Stimulated activated CD4-positive, alpha-beta T cell treated with anti-CD3 and anti-CD28 coated beads, Interleukin-4, amount 100 ng/mL, for 4 hours (primary cell): ENCODE data around the gene CLCA4.
"Not testable (repeated sequence)": the region's sequence is repeated elsewhere in the genome, so short reads cannot be mapped to it uniquely, and the experiment has no call there.

Experiments used
- DNase-seq, 2 experiments: peaks; one replicate each; pipeline ENCODE4 v3.0.0-alpha.2; 2020

CLCA4 gene

DNA sequence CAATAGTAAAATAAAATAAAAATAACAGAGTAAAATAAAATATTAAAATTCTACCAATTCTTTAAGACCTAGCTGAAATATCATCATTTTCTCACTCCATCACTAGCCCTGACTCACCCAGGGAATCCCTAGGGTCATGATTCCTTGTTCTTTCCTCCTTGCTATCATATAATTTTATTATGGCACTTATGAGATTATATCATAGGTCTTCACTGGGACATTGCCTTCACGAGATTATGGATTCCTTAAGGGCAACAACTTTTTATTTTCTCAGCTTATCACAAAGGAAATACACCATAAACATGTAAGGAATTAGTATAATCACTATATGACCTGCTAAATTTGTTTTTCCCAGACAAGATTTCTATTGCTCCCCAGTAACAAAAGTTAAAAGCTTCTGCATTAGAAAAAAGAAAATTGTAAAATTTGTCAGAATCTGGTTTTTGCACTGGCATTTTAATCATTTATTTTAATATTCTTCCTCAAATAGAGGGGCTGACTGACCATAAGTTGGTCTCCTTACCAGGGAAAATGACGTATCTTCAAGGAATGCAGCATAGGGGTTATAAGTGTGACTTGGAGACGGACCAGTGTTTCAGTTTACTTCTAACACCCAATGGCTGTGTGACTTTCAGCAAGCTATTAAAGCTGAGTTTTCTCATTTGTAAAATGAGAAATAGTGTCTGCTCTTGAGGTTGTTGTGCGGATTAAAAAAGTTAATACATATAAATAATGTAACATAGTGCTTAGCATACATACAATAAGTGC is 8.8 kb upstream of the CLCA4 start:
- DNase-seq, result no peak

- no peak for DNase-seq
Observed at GRCh38 chr1:86538775-86539174, 8.1 kb upstream of the CLCA4 start.

- no peak for DNase-seq
Observed at GRCh38 chr1:86541859-86542258, 5.0 kb upstream of the CLCA4 start.

GRCh38 chr1:86542631-86543030 is 4.2 kb upstream of the CLCA4 start:
- no peak for DNase-seq

GRCh38 chr1:86548839-86549238 is 2.0 kb downstream of the CLCA4 start:
- no peak for DNase-seq

GRCh38 chr1:86551305-86551704 is 4.4 kb downstream of the CLCA4 start:
- no peak for DNase-seq

GRCh38 chr1:86552376-86552775 is 5.5 kb downstream of the CLCA4 start:
- DNase-seq, result no peak

- DNase-seq, result no peak
Observed at GRCh38 chr1:86557739-86558138, 10.9 kb downstream of the CLCA4 start.

DNA sequence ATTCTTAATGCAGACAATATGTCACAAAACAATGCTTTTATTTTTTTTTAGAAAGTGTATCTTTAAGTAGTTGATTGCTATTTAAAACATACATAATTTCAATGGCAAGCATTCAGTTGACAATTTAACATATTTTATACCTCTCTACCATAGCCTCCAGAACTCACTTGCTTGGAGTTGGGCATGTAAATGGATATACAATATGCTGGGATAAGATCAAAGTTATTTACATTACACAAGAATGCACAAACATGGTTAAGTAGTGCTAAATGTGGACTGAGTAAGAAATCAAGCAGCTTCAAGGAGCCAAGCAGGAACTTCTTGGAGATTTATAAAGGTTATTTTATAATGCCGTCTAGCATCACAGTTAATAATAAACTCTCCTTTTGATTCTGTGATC is 17.0 kb downstream of the CLCA4 start:
- no peak for DNase-seq

DNA sequence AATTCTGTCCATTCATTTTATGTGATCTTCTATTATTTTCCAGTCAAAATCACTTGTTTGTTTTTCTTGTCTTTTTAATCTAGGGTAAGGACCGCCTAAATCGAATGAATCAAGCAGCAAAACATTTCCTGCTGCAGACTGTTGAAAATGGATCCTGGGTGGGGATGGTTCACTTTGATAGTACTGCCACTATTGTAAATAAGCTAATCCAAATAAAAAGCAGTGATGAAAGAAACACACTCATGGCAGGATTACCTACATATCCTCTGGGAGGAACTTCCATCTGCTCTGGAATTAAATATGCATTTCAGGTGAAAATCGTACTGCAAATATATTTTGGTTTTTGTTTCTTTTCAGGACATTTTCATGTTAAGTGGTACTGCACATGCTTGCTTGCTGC is 20.5 kb downstream of the CLCA4 start:
- no peak for DNase-seq

DNA sequence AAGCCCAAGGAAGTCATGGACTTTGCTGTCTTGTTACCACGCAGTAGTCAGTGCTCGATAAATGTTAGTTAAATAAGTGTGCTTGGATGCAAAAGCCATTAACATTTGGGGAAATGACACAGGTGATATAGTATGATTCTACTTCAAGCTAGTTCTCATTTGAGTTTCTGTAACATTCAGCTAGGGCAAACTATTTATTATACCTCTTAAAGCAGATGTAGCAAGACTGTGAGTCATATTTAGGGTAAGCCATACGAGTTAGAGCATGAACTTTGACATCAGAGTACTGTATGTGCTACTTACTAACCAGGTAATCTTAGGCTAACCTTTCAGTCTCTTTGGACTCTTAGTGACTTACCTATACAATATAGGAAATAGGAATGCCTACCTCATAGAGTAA is 21.0 kb downstream of the CLCA4 start:
- no peak for DNase-seq

- no peak for DNase-seq
Observed at GRCh38 chr1:86573763-86574484, 27.0 kb downstream of the CLCA4 start.

- DNase-seq, result no peak
Observed at GRCh38 chr1:86581231-86581630, 34.4 kb downstream of the CLCA4 start.

- DNase-seq, result no peak
Observed at GRCh38 chr1:86582161-86582560, 35.3 kb downstream of the CLCA4 start.

GRCh38 chr1:86583032-86583431 is 36.2 kb downstream of the CLCA4 start:
- no peak for DNase-seq

DNA sequence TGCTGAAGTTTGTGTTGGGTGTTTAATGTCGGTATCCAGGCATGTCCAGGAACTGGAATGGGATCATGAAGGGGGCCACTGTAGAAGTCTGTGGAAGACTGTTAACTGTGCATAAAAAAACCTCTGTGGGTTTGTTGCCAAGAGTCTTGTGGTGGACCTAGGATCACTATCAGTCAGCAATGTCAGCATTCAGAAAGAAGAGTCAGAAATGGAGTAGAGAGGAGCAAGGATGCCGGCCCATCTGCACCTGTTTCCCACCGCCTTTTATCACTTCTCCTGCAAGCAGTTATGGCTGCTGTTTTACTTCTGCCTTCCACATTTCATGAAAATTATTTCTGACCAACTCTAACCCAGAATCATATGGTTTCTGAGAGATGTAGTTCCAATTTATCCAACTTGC is 36.7 kb downstream of the CLCA4 start:
- DNase-seq, result no peak

DNA sequence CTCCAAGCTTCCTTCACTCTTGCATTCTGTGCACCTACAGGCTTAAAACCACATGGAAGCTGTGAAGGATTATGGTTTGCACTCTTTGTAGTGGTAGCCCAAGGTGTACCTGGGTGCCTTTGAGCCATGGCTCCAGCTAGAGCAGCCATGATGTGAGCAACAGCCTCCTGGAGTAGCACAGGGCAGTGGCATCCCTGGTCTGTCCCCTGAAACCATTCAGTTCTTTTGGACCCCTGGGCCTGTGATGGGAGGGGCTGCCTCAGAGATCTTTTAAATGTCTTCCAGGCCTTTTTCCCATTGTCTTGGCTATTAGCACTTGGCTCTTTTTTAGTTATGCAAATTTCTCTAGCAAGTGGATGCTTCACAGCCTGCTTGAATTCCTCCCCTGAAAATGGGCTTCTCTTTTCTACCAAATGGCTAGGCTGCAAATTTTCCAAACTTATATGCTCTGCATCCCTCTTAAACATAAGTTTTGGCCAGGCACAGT is 47.4 kb downstream of the CLCA4 start:
- DNase-seq, result no peak

- DNase-seq, result no peak
Observed at GRCh38 chr1:86596224-86596623, 49.3 kb downstream of the CLCA4 start.

GRCh38 chr1:86596741-86597290 is 49.9 kb downstream of the CLCA4 start:
- DNase-seq, result no peak

DNA sequence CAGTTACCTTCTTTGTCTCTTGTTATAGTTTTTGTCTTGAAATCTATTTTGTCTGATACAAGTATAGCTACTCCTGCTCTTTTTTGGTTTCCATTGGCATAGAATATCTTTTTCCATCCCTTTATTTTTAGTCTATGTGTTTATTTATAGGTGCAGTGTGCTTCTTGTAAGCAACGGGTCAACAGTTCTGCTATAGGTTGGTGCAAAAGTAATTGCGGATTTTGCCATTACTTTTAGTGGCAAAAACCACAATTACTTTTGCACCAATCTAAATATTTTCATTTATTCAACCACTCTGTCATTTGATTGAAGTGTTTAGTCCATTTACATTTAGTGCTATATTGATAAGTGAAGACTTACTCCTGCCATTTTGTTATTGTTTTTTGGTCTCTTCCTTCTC is 59.2 kb downstream of the CLCA4 start:
- DNase-seq, result not testable (repeated sequence)

DNA sequence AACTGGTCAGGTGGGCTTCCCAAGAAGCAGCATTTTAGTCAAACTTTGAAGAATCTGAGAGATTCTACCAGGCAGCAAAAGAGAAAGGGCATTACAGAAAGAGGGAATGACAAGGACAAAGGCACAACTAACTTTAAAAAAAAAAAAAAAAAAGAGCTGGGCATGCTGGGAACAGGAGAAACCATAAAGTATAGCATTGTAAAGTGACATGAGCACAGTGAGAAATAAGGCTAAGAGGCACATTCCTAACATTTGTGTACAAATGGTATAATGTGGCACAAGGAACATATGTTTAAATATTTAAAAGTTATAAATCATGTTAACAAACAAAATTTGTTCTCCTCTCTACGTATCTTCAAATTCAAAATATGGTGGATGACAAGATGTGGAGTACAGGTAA is 69.6 kb downstream of the CLCA4 start:
- DNase-seq, result no peak

DNA sequence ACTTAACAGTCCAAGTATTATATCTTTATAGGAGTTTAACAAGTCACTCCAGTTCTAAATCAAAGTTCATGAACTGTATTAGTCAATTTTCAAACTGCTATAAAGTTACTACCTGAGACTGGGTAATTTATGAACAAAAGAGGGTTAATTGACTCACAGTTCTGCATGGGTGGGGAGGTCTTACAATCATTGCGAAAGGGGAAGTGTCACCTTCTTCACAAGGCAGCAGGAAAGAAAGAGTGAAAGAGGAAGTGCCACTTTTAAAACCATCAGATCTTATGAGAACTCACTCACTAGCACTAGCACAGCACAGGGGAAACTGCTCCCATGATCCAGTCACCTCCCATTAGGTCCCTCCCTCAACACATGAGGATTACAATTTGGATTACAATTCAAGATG is 70.0 kb downstream of the CLCA4 start:
- peak in 1 of 2 experiments; percentile 1 for DNase-seq

DNA sequence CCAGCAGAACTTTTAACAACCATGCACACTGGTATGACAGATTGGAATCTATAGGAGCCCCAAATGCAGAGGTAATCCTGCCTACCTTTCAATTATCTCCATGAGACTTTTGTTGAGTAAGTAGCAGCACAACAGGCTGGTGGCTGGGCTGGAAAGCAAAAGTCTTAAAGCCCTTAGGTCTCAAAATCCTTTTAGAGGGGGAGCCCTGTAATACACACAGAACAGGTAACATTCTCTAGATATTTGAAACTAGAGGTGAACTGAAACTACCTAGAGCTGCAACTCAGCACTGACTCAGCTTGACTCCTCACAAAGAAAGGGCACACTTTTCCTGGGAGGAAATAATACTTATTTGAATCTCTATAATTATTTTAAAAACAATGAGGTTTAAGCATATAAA is 71.5 kb downstream of the CLCA4 start:
- DNase-seq, result no peak

- no peak for DNase-seq
Observed at GRCh38 chr1:86619313-86619712, 72.4 kb downstream of the CLCA4 start.
